Breast epithelium (tissue), 3 donors: ENCODE measurements around the gene GNG5.

Experiments used
- CTCF ChIP-seq, 3 donors: fragments of 450-650 bp; IDR thresholded peaks; one replicate each; pipeline ENCODE4 v1.5.1; 2016 to 2017; ENCODE audit warnings: antibody characterized with exemption in 3 of 3, mild to moderate bottlenecking in 3 of 3, moderate library complexity in 3 of 3
- POLR2A ChIP-seq: fragments of 450-650 bp; IDR thresholded peaks from one replicate; pipeline ENCODE4 v1.6.1; 2016; ENCODE audit warnings: antibody characterized with exemption, mild to moderate bottlenecking, moderate library complexity
- POLR2AphosphoS5 ChIP-seq, 3 donors: sonication (generic); formaldehyde crosslinking; IDR thresholded peaks; one replicate each; pipeline ENCODE4 v1.6.1; 2017; ENCODE audit warnings: antibody characterized with exemption in 3 of 3

GRCh38 chr1:84481317-84481716 lies 25.1 kb downstream of the GNG5 start:
- TF ChIP-seq POLR2A (no peak), CTCF (IDR thresholded peaks at IDR 0.05) (no peak), POLR2AphosphoS5 (IDR thresholded peaks at IDR 0.05) (no peak)
